Neutrophil (primary cell): ENCODE data around the gene PALLD.
"Not testable (repeated sequence)": the region's sequence is repeated elsewhere in the genome, so short reads cannot be mapped to it uniquely, and the experiment has no call there.

Experiments used
- H3K27ac ChIP-seq: fragments of 200-600 bp; sonication (generic); 2 replicates; pipeline ENCODE4 v1.5.1; 2016; ENCODE audit warnings: mild to moderate bottlenecking, moderate library complexity
- H3K27me3 ChIP-seq: fragments of 200-600 bp; sonication (generic); 2 replicates; pipeline ENCODE4 v1.6.0; 2016; ENCODE audit warnings: mild to moderate bottlenecking
- H3K36me3 ChIP-seq: fragments of 200-600 bp; sonication (generic); 2 replicates; pipeline ENCODE4 v1.5.1; 2017
- H3K4me1 ChIP-seq, 2 experiments: fragments of 200-600 bp in 1 of 2; sonication (generic) in 1 of 2; 1 replicate in 1 of 2; 2 replicates in 1 of 2; pipeline versions ENCODE4 v1.5.1 to v1.6.1; 2013 to 2016; ENCODE audit warnings: low read depth in 1 of 2, low read length in 1 of 2, mild to moderate bottlenecking in 1 of 2, moderate library complexity in 1 of 2; ENCODE audit not compliant: control insufficient read depth in 1 of 2, insufficient read depth in 1 of 2
- H3K4me3 ChIP-seq, 2 experiments: fragments of 200-600 bp in 1 of 2; sonication (generic) in 1 of 2; 1 replicate in 1 of 2; 2 replicates in 1 of 2; pipeline ENCODE4 v1.5.1; 2013 to 2016; ENCODE audit warnings: low read depth in 1 of 2, low read length in 1 of 2, mild to moderate bottlenecking in 1 of 2, moderate library complexity in 1 of 2
- H3K9me3 ChIP-seq: fragments of 200-600 bp; sonication (generic); 2 replicates; pipeline ENCODE4 v1.5.1; 2016
- TF ChIP-seq, protein P1 (sequence below): fragments of 200-600 bp; sonication (generic); IDR thresholded peaks from 2 replicates; pipeline ENCODE4 v1.5.1; 2016; ENCODE audit warnings: antibody characterized with exemption

The PALLD gene

DNA sequence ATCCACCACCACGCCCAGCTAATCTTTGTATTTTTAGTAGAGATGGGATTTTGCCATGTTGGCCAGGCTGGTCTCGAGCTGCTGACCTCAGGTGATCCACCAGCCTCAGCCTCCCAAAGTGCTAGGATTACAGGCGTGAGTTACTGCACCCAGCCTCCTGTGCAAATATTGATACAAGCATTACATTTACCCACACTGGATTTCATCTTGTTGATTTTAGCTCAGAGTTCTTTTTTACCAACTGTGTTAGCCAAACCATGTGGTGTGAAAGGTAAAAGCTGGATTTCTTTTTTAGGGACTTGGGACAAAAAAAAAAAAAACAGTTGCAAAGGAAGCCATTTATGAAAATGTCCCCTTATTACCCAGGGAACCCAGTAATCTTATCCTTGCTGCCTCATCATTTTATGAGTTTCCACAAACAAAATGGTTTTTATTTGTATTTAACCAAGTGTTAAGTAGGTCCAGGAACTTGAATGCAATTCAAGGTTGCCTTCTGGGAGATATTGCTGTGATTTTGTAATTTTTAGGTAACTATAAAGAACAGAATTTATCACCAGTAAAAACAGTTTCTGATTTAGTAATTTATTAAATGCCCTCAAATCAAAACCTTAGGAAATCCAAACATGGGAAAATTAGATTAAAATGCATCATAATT is 202.5 kb downstream of the PALLD start:
- Histone ChIP-seq H3K9me3 (no peaks in the 10 kb centered on the region), H3K27ac (no peak overlapping the region), H3K36me3 (no peaks in the 10 kb centered on the region), H3K4me3 (no peak overlapping the region), H3K27me3 (no peaks in the 10 kb centered on the region), H3K4me1 (no peaks in the 10 kb centered on the region)
- TF ChIP-seq, protein P1, sequence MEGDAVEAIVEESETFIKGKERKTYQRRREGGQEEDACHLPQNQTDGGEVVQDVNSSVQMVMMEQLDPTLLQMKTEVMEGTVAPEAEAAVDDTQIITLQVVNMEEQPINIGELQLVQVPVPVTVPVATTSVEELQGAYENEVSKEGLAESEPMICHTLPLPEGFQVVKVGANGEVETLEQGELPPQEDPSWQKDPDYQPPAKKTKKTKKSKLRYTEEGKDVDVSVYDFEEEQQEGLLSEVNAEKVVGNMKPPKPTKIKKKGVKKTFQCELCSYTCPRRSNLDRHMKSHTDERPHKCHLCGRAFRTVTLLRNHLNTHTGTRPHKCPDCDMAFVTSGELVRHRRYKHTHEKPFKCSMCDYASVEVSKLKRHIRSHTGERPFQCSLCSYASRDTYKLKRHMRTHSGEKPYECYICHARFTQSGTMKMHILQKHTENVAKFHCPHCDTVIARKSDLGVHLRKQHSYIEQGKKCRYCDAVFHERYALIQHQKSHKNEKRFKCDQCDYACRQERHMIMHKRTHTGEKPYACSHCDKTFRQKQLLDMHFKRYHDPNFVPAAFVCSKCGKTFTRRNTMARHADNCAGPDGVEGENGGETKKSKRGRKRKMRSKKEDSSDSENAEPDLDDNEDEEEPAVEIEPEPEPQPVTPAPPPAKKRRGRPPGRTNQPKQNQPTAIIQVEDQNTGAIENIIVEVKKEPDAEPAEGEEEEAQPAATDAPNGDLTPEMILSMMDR = no peak

DNA sequence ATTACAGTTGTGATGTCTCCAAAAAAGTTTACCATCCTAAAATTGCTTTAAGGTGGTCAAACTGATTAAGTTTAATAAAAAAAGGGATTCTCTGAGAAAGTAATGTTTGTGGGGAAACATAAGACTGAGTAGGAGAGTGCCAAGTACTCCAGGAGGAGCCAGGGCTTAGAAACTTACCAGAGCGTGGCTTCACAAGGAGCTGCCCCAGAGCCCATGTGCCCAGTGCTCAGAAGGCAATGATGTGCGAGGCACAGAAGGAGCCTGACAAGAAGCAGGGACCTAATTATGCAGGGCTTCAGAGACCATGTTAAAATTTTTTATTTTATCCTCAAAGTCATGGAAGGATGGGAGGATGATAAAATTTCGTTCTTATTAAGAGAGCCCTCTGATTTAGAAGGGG is 204.2 kb downstream of the PALLD start:
- no peaks in the 10 kb centered on the region for H3K4me1 ChIP-seq
- no peaks in the 10 kb centered on the region for H3K9me3 ChIP-seq
- no peaks in the 10 kb centered on the region for H3K36me3 ChIP-seq
- H3K27me3 ChIP-seq = no peaks in the 10 kb centered on the region
- H3K4me3 ChIP-seq = no peak overlapping the region
- H3K27ac ChIP-seq = no peak overlapping the region
- TF ChIP-seq, protein P1 = no peak

DNA sequence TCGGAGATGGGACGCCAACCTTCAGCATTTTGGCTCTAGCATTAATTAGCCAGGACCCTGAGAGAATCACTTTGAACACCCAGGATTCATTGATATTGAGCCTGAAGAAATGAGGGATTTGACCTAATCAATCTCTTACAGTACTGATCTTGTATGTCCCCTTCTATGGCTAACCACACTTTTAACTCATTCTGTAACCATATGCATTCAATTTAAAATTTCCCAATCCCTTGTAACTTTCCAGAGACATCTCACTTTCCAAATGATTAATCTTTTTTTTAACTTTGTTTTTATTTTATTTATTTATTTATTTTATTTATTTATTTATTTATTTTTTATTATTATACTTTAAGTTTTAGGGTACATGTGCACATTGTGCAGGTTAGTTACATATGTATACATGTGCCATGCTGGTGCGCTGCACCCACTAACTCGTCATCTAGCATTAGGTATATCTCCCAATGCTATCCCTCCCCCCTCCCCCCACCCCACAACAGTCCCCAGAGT is 205.8 kb downstream of the PALLD start:
- not testable (repeated sequence) for H3K27me3 ChIP-seq, H3K9me3 ChIP-seq, H3K4me1 ChIP-seq, H3K36me3 ChIP-seq, H3K27ac ChIP-seq, H3K4me3 ChIP-seq

DNA sequence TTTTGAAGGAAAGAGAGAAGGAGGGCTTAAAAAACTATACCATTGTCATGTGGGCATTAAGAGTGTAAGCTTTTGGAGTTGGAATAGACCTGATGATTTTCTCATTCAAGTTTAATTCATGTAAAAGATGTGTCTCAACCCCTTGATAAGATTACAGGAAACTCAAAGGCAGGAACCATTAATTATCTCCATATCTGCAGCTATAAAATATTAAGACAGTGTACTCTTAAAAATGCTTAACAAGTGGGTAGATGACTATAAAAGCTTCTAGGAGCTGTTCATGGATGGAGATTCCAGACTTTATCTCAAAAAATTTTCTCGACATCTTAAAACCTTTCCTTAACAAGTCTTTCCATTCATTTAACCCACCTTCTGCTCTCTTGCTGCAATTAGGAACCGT is 208.3 kb downstream of the PALLD start:
- Histone ChIP-seq H3K4me3 (no peak overlapping the region), H3K9me3 (no peaks in the 10 kb centered on the region), H3K27ac (no peak overlapping the region), H3K27me3 (no peaks in the 10 kb centered on the region), H3K36me3 (no peaks in the 10 kb centered on the region), H3K4me1 (no peaks in the 10 kb centered on the region)
- TF ChIP-seq, protein P1 = no peak

DNA sequence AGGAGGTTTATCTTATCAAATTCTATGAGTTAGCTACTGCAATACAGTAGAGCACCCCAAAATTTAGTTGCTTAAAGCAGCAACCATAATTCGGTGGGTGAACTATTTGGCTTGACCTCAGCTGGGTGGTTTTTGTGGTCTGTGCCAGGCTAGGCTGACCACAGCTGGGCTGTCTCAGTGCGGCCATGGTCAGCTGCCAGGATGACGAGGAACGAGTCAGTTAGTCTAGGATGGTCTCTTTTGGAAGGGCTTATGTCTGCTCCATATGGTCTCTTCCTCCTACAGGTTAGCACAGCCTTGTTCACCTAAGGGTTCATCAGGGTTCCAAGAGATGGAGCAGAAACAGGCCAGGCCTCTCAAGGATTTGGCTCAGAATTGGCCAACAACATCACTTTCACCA is 210.4 kb downstream of the PALLD start:
- H3K36me3 ChIP-seq = no peaks in the 10 kb centered on the region
- H3K27me3 ChIP-seq = peaks cover 9% of the 10 kb centered on the region
- TF ChIP-seq, protein P1 = no peak
- no peak overlapping the region for H3K27ac ChIP-seq
- no peaks in the 10 kb centered on the region for H3K4me1 ChIP-seq
- no peak overlapping the region for H3K4me3 ChIP-seq
- no peaks in the 10 kb centered on the region for H3K9me3 ChIP-seq

DNA sequence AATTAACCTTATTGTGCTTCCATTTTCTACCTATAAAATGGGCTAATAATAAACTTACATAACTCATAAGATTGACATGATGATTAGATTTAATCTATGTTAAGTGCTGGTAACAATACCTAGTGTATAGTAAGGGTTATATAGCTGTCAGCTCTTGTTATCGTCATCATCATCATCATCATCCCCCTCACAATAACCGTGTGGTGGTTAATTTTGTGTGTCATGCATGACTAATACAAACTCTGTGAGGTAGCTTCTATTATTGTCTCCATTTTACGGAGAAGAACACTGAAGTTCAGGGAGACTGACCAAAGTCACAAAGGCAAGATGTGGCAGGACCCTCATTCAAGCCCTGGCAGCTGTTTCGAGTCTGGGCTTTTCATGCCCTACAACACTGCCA is 211.3 kb downstream of the PALLD start:
- peaks cover 9% of the 10 kb centered on the region for H3K27me3 ChIP-seq
- H3K9me3 ChIP-seq = no peaks in the 10 kb centered on the region
- no peak overlapping the region for H3K4me3 ChIP-seq
- no peaks in the 10 kb centered on the region for H3K4me1 ChIP-seq
- TF ChIP-seq, protein P1 = no peak
- no peaks in the 10 kb centered on the region for H3K36me3 ChIP-seq
- H3K27ac ChIP-seq = no peak overlapping the region
